GM12878 (cell line): ENCODE measurements around the gene WDR93. TPM values are rescaled to one million over a fixed set of nuclear protein-coding genes. Genes with fewer than 3 reads are reported as not detected.

Experiments used
- ATAC-seq: fragments of 200-7000 bp; cut with Tn5 transposase; 3 replicates; pipeline ENCODE4 v1.9.1; 2020; ENCODE audit warnings: mild to moderate bottlenecking, moderate library complexity
- BruUV-seq: library from RNA; stranded (reverse); fragments of 400-500 nt; replicated peaks from 2 replicates; lab custom pipeline; 2021; lab: Mats Ljungman, UMichigan
- CTCF ChIA-PET: fragments of 300-600 bp; sonication (Branson Sonifier 250); formaldehyde crosslinking; extraction: SDS; loops from one replicate; lab custom pipeline; 2021; ENCODE audit warnings: inconsistent platforms; lab: Yijun Ruan, JAX
- POLR2A ChIA-PET: fragments of 350-600 bp; formaldehyde crosslinking; extraction: SDS; loops from one replicate; lab custom pipeline; 2021; ENCODE audit warnings: inconsistent platforms; lab: Charles Lee
- RAD21 ChIA-PET: fragments of 300-600 bp; sonication (Branson Sonifier 250); formaldehyde crosslinking; loops from one replicate; lab custom pipeline; 2023; ENCODE audit warnings: antibody characterized with exemption; ENCODE audit not compliant: unreplicated experiment; lab: Charles Lee
- SMC1A ChIA-PET: fragments of 300-600 bp; sonication (Branson Sonifier 250); formaldehyde crosslinking; loops from one replicate; lab custom pipeline; 2023; ENCODE audit not compliant: unreplicated experiment, uncharacterized antibody; lab: Charles Lee
- DNase-seq: peaks from one replicate; pipeline ENCODE4 v3.0.0-alpha.2; 2011; ENCODE audit warnings: low read depth, low spot score
- FAIRE-seq: peaks from 3 replicates; lab custom pipeline; 2011; peaks lifted over from hg19 to GRCh38; lab: Jason Lieb, UNC
- H2AFZ ChIP-seq: 2 replicates; pipeline ENCODE4 v1.6.0; 2011; ENCODE audit warnings: low read depth, low read length, control low read depth; ENCODE audit not compliant: control insufficient read depth
- H3K27ac ChIP-seq: 2 replicates; pipeline ENCODE4 v1.5.1; 2011; ENCODE audit warnings: control low read depth; ENCODE audit not compliant: control insufficient read depth, insufficient read depth
- H3K27me3 ChIP-seq, 2 experiments: replicated peaks in 1 of 2; 2 replicates each; pipeline versions ENCODE4 v1.6.0 to v1.6.1; 2011; ENCODE audit warnings: low read length in 1 of 2; ENCODE audit not compliant: control insufficient read depth in 2 of 2, insufficient read depth in 2 of 2
- H3K36me3 ChIP-seq, 2 experiments: 2 replicates each; pipeline ENCODE4 v1.5.1; 2011; ENCODE audit warnings: low read length in 1 of 2; ENCODE audit not compliant: control insufficient read depth in 2 of 2, insufficient read depth in 2 of 2
- H3K4me1 ChIP-seq: 2 replicates; pipeline ENCODE4 v1.6.1; 2011; ENCODE audit warnings: mild to moderate bottlenecking, low read length, moderate library complexity, mixed read lengths; ENCODE audit not compliant: control insufficient read depth, insufficient read depth
- H3K4me2 ChIP-seq: 2 replicates; pipeline ENCODE4 v1.6.0; 2011; ENCODE audit warnings: control low read depth; ENCODE audit not compliant: control insufficient read depth, insufficient read depth
- H3K4me3 ChIP-seq: fragments of 200-600 bp; sonication (generic); 2 replicates; pipeline ENCODE4 v1.5.1; 2016
- H3K79me2 ChIP-seq: 2 replicates; pipeline ENCODE4 v1.6.0; 2011; ENCODE audit warnings: low read length; ENCODE audit not compliant: control insufficient read depth, insufficient read depth
- H3K9ac ChIP-seq: 2 replicates; pipeline ENCODE4 v1.8.0; 2011; ENCODE audit warnings: low read length, control low read depth, mixed read lengths; ENCODE audit not compliant: control insufficient read depth, insufficient read depth
- H3K9me3 ChIP-seq: replicated peaks from 3 replicates; pipeline ENCODE4 v1.5.1; 2011; ENCODE audit warnings: mild to moderate bottlenecking, low read length; ENCODE audit not compliant: control insufficient read depth, insufficient read depth
- H4K20me1 ChIP-seq: 2 replicates; pipeline ENCODE4 v1.6.0; 2011; ENCODE audit not compliant: control insufficient read depth, insufficient read depth
- CREM ChIP-seq: IDR thresholded peaks from 2 replicates; pipeline ENCODE4 v1.6.1; 2014; ENCODE audit warnings: antibody characterized with exemption, low read depth
- ETV6 ChIP-seq, 2 experiments: fragments of 450-650 bp in 1 of 2; IDR thresholded peaks in 1 of 2; conservative IDR thresholded peaks in 1 of 2; 2 replicates each; pipeline ENCODE4 v1.6.1; 2014; ENCODE audit warnings: antibody characterized with exemption in 1 of 2, borderline replicate concordance in 1 of 2, low read depth in 1 of 2, mild to moderate bottlenecking in 1 of 2, moderate library complexity in 1 of 2
- LARP7 ChIP-seq: fragments of 450-650 bp; IDR thresholded peaks from 2 replicates; pipeline ENCODE4 v1.6.1; 2017; ENCODE audit warnings: mild to moderate bottlenecking
- NRF1 ChIP-seq: conservative IDR thresholded peaks from 2 replicates; pipeline ENCODE4 v1.6.1; 2011; ENCODE audit warnings: mild to moderate bottlenecking, low read depth, low read length, improper control_type of control experiment
- RELA ChIP-seq: fragments of 450-650 bp; IDR thresholded peaks from 2 replicates; pipeline ENCODE4 v1.8.0; 2014; ENCODE audit warnings: borderline replicate concordance; ENCODE audit not compliant: partially characterized antibody
- TBL1XR1 ChIP-seq: IDR thresholded peaks from 2 replicates; pipeline ENCODE4 v1.6.1; 2012; ENCODE audit warnings: low read depth, low read length, improper control_type of control experiment
- YY1 ChIP-seq: IDR thresholded peaks from 2 replicates; pipeline ENCODE4 v1.6.1; 2011; ENCODE audit warnings: low read depth, mild to moderate bottlenecking, low read length
- WGBS: methylation state at CpG from one replicate; pipeline ENCODE4 v1.1.6; 2016; ENCODE audit warnings: low lambda C conversion rate; ENCODE audit not compliant: insufficient replicate concordance, insufficient coverage; ENCODE audit errors: missing lambda C conversion rate; 5-methylcytosine and 5-hydroxymethylcytosine counted together
- in situ Hi-C: fragments of 300-500 bp; cut with MboI; formaldehyde crosslinking; loops from 9 replicates; pipeline ENCODE4 v1.14.3; 2018; ENCODE audit warnings: mixed read lengths
- intact Hi-C: fragments of 100-400 bp; cut with micrococcal nuclease; formaldehyde crosslinking; loops from one replicate; pipeline ENCODE4 v1.14.2; 2022; ENCODE audit not compliant: unreplicated experiment
- polyA plus RNA-seq, 11 experiments: library from polyadenylated mRNA; depleted of rRNA in 4 of 11; unstranded in 6 of 11; stranded (reverse) in 5 of 11; fragments of >200 nt; fragmentation: Nextera tagmentation in 4 of 11; fragmentation: Illumina TruSeq in 1 of 11; extraction: Ambion mirVana in 4 of 11; extraction: Trizol in 1 of 11; gene quantifications; 1 replicate in 1 of 11; 2 replicates in 10 of 11; pipeline versions ENCODE4 v1.2.1 to v1.2.3, GENCODE V29; 2011 to 2016; ENCODE audit warnings: inconsistent platforms in 2 of 11, missing spikeins in 2 of 11, low read depth in 1 of 11
- total RNA-seq, 4 experiments: library from RNA; depleted of rRNA in 3 of 4; stranded (reverse); fragments of >200 nt in 3 of 4; fragmentation: Illumina TruSeq in 1 of 4; extraction: Trizol in 1 of 4; gene quantifications; 2 replicates each; pipeline versions ENCODE4 v1.2.1 to v1.2.3, GENCODE V29; 2013 to 2021
- TF ChIP-seq, protein P1 (sequence below): fragments of 450-650 bp; IDR thresholded peaks from 2 replicates; pipeline ENCODE4 v1.6.1; 2014; ENCODE audit warnings: mild to moderate bottlenecking
- TF ChIP-seq, protein P2 (sequence below): fragments of 450-650 bp; IDR thresholded peaks from 2 replicates; pipeline ENCODE4 v1.6.1; 2016; ENCODE audit warnings: mild to moderate bottlenecking, moderate library complexity, borderline replicate concordance
- TF ChIP-seq, protein P3 (sequence below): IDR thresholded peaks from 2 replicates; pipeline ENCODE4 v1.6.1; 2012; ENCODE audit warnings: improper control_type of control experiment, low read depth, low read length; ENCODE audit not compliant: insufficient replicate concordance

The WDR93 gene
- total and polyA plus RNA-seq, 10 of the 15 experiments (the other 5 are each of a cell fraction or from before 2014, with no cell fraction given), result not detected

DNA sequence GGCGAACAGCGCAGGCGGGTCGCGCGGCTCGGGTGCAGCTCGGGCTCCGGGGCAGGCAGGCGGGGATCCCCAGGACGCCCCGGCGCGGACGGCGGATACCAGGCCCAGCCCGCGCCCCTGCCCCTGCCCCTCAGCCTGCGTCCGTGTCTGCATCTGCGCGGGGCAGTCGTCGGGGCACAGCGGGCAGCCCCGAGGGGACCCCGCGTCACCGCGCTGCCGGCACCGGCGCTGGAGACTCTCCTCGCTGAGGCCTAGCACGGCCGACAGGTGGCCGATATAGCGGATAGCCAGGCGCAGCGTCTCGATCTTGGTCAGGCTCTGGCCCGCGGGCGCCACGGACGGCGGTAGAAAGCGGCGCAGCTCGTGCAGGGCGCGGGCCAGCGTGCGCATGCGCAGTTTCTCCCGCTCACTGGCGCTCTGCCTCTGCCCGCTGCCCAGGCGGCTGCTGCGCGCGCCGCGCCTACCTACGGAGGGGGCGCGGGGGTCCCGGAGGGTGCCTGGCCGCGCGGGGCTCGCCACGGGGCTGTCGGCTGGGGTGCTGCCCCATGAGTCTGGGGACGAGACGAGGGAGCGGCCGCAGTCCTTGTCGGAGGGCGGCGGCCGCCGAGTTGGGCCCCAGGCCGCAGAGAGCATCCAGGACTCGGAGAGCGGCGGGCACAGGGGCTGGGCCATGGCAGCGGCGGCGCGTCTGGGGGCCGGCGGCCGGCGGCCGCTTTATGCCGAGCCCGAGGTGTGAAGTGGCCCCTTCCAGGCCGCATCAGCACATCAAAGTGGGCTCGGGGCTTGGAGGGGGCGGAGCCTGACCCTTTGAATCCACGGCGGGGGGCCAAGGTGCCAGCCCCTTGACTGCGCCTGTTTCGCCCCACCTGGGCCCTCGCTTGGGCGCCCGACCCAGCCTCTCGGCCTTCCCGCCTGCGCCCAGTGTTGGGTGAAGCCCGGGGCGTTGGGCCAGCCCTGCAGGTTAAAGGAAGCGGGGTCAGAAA, 60.2 kb downstream of the WDR93 start, which contains the start of gene MESP1:
Gene MESP1 (minus strand): TSS at position 690 of the 983 bp plus-strand sequence. CDS start 18 bp downstream, at position 672.
- Histone ChIP-seq H3K36me3 (no peaks in the 10 kb centered on the region), H3K4me3 (peak within 1 kb of the TSS; percentile 65), H3K79me2 (no peaks in the 10 kb centered on the region), H3K27ac (no peak within 1 kb of the TSS), H3K27me3 (peaks cover 0 to 4% of the 10 kb centered on the region in 2 experiments; a peak in 2 of 4 replicates), H3K9me3 (no peaks in the 10 kb centered on the region), H3K4me1 (peaks cover 9% of the 10 kb centered on the region), H2AFZ (peak within 1 kb of the TSS; percentile 86), H4K20me1 (no peaks in the 10 kb centered on the region), H3K4me2 (peak within 1 kb of the TSS; percentile 90), H3K9ac (peak within 1 kb of the TSS; percentile 56; the same call in 1 of the 2 replicates)
- WGBS, result 3% methylated on average over 88 of the region's 114 CpGs
- intact Hi-C loops (loop anchor here (10.0 kb wide), 1 partner anchor 74 kb away; no protein-coding TSS in a partner anchor), in situ Hi-C loops (loop anchor here (10.0 kb wide), 1 partner anchor 344 kb away; no protein-coding TSS in a partner anchor)
- peak; percentile 96 for FAIRE-seq
- ChIA-PET CTCF (interaction anchor here (1.0 to 4.2 kb wide), 3 partner anchors 10 to 125 kb away, joined by 3 to 32 read pairs (median 24); no protein-coding TSS in a partner anchor), RAD21 (interaction anchor here (0.9 kb wide), 1 partner anchor 25 kb away, joined by 3 read pairs; the partner anchor contains the start of gene MESP2), POLR2A (interaction anchor here (1.0 kb wide), 1 partner anchor 10 kb away, joined by 6 read pairs; no protein-coding TSS in a partner anchor), SMC1A (interaction anchor here (0.6 to 1.7 kb wide), 3 partner anchors 10 to 175 kb away, joined by 3 to 5 read pairs (median 4); no protein-coding TSS in a partner anchor)
- peak; percentile 51 for DNase-seq
- peak; percentile 98 for ATAC-seq
- no TSS peak for BruUV-seq
- TF ChIP-seq NRF1 (peak; percentile 63), CREM (peak; percentile 5; the same call in 1 of the 2 replicates), LARP7 (peak; percentile 78), YY1 (peak; percentile 35; the same call in 1 of the 2 replicates), TBL1XR1 (no peak), RELA (peak; percentile 7), ETV6 (conservative IDR thresholded peaks at IDR 0.05 in 1 of 2, IDR thresholded peaks at IDR 0.05 in 1 of 2; ENCODE audit: borderline replicate concordance in 1 of 2, low read depth in 1 of 2) (no peak)
- TF ChIP-seq, protein P1, sequence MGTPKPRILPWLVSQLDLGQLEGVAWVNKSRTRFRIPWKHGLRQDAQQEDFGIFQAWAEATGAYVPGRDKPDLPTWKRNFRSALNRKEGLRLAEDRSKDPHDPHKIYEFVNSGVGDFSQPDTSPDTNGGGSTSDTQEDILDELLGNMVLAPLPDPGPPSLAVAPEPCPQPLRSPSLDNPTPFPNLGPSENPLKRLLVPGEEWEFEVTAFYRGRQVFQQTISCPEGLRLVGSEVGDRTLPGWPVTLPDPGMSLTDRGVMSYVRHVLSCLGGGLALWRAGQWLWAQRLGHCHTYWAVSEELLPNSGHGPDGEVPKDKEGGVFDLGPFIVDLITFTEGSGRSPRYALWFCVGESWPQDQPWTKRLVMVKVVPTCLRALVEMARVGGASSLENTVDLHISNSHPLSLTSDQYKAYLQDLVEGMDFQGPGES, result no peak; the same call in 1 of the 2 replicates
- TF ChIP-seq, protein P2, sequence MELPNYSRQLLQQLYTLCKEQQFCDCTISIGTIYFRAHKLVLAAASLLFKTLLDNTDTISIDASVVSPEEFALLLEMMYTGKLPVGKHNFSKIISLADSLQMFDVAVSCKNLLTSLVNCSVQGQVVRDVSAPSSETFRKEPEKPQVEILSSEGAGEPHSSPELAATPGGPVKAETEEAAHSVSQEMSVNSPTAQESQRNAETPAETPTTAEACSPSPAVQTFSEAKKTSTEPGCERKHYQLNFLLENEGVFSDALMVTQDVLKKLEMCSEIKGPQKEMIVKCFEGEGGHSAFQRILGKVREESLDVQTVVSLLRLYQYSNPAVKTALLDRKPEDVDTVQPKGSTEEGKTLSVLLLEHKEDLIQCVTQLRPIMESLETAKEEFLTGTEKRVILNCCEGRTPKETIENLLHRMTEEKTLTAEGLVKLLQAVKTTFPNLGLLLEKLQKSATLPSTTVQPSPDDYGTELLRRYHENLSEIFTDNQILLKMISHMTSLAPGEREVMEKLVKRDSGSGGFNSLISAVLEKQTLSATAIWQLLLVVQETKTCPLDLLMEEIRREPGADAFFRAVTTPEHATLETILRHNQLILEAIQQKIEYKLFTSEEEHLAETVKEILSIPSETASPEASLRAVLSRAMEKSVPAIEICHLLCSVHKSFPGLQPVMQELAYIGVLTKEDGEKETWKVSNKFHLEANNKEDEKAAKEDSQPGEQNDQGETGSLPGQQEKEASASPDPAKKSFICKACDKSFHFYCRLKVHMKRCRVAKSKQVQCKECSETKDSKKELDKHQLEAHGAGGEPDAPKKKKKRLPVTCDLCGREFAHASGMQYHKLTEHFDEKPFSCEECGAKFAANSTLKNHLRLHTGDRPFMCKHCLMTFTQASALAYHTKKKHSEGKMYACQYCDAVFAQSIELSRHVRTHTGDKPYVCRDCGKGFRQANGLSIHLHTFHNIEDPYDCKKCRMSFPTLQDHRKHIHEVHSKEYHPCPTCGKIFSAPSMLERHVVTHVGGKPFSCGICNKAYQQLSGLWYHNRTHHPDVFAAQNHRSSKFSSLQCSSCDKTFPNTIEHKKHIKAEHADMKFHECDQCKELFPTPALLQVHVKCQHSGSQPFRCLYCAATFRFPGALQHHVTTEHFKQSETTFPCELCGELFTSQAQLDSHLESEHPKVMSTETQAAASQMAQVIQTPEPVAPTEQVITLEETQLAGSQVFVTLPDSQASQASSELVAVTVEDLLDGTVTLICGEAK, result no peak
- TF ChIP-seq, protein P3, sequence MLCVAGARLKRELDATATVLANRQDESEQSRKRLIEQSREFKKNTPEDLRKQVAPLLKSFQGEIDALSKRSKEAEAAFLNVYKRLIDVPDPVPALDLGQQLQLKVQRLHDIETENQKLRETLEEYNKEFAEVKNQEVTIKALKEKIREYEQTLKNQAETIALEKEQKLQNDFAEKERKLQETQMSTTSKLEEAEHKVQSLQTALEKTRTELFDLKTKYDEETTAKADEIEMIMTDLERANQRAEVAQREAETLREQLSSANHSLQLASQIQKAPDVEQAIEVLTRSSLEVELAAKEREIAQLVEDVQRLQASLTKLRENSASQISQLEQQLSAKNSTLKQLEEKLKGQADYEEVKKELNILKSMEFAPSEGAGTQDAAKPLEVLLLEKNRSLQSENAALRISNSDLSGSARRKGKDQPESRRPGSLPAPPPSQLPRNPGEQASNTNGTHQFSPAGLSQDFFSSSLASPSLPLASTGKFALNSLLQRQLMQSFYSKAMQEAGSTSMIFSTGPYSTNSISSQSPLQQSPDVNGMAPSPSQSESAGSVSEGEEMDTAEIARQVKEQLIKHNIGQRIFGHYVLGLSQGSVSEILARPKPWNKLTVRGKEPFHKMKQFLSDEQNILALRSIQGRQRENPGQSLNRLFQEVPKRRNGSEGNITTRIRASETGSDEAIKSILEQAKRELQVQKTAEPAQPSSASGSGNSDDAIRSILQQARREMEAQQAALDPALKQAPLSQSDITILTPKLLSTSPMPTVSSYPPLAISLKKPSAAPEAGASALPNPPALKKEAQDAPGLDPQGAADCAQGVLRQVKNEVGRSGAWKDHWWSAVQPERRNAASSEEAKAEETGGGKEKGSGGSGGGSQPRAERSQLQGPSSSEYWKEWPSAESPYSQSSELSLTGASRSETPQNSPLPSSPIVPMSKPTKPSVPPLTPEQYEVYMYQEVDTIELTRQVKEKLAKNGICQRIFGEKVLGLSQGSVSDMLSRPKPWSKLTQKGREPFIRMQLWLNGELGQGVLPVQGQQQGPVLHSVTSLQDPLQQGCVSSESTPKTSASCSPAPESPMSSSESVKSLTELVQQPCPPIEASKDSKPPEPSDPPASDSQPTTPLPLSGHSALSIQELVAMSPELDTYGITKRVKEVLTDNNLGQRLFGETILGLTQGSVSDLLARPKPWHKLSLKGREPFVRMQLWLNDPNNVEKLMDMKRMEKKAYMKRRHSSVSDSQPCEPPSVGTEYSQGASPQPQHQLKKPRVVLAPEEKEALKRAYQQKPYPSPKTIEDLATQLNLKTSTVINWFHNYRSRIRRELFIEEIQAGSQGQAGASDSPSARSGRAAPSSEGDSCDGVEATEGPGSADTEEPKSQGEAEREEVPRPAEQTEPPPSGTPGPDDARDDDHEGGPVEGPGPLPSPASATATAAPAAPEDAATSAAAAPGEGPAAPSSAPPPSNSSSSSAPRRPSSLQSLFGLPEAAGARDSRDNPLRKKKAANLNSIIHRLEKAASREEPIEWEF, result no peak
